ENCODE data around the gene NAA80. TPM values are rescaled to one million over a fixed set of nuclear protein-coding genes. Genes with fewer than 3 reads are reported as not detected.
A peak's percentile ranks its signal among the peaks of the same experiment; 100 is the strongest.

NAA80 gene
- total RNA-seq, 1 experiment from 2014 or later, result 6.0 TPM

GRCh38 chr3:50318163-50318562, 19.0 kb upstream of the NAA80 start:
- Histone ChIP-seq H3K18ac (ENCODE audit: insufficient read length, low read depth, low read length) (no peak overlapping the region), H3K23ac (ENCODE audit: insufficient read length, low read depth, low read length) (no peak overlapping the region), H3K4me2 (ENCODE audit: insufficient read depth, insufficient read length, low read length) (no peak overlapping the region), H3K14ac (ENCODE audit: insufficient read depth, low read length) (no peak overlapping the region), H3K27ac (ENCODE audit: insufficient read length, low read depth, low read length) (no peak overlapping the region), H3T11ph (ENCODE audit: low read length) (no peak overlapping the region), H3K9ac (ENCODE audit: extremely low read depth, insufficient read length, low read length) (no peak overlapping the region), H2AK5ac (ENCODE audit: insufficient read length, low read length) (no peak overlapping the region), H2BK12ac (ENCODE audit: insufficient read length, low read depth, low read length) (no peak overlapping the region), H2BK20ac (ENCODE audit: low read depth, low read length, poor library complexity, severe bottlenecking) (no peak overlapping the region), H3K56ac (ENCODE audit: insufficient read length, low read depth, low read length) (no peak overlapping the region), H2BK120ac (ENCODE audit: low read depth, low read length, poor library complexity, severe bottlenecking) (no peak overlapping the region), H2BK5ac (ENCODE audit: insufficient read length, low read length) (no peak overlapping the region), H3K4ac (ENCODE audit: low read depth, low read length) (no peak overlapping the region), H4K91ac (ENCODE audit: insufficient read length, low read depth, low read length) (no peak overlapping the region), H2BK15ac (ENCODE audit: low read depth, low read length) (no peak overlapping the region), H3K23me2 (ENCODE audit: insufficient read length, low read depth, low read length, poor library complexity, severe bottlenecking) (peaks cover 15% of the 10 kb centered on the region), H4K20me1 (ENCODE audit: control insufficient read depth, insufficient read depth, insufficient read length) (no peaks in the 10 kb centered on the region), H3K79me1 (ENCODE audit: insufficient read depth, low read depth, low read length, poor library complexity, severe bottlenecking) (no peaks in the 10 kb centered on the region), H3K79me2 (ENCODE audit: insufficient read depth, low read length) (peaks cover 5% of the 10 kb centered on the region; the same call in 1 of the 2 replicates), H3K9me3 (ENCODE audit: control insufficient read depth, low read depth, low read length) (no peaks in the 10 kb centered on the region), H3K4me1 (ENCODE audit: insufficient read depth, low read length) (peaks cover 4% of the 10 kb centered on the region; the same call in 1 of the 2 replicates), H4K5ac (ENCODE audit: insufficient read length, low read depth, low read length) (no peak overlapping the region), H2AFZ (ENCODE audit: low read length) (no peak overlapping the region), H4K8ac (replicated peaks; ENCODE audit: insufficient read length, low read depth, low read length) (no peak overlapping the region), H3K27me3 (ENCODE audit: insufficient read depth, low read length) (no peaks in the 10 kb centered on the region)
- TF ChIP-seq CTCF (conservative IDR thresholded peaks at IDR 0.05), result no peak
- H3K27me3 Mint-ChIP-seq (ENCODE audit: low read depth), result no peaks in the 10 kb centered on the region
- WGBS (ENCODE audit: extremely low coverage, insufficient read length, low lambda C conversion rate), result no CpG with 5 or more reads among the region's 11 CpGs
- H3K4me3 Mint-ChIP-seq, result peak overlapping the region in 1 of 2 experiments; percentile 44; a peak in 2 of 5 replicates
- DNase-seq, result no peak
- H3K4me1 Mint-ChIP-seq, result peaks cover 21 to 36% of the 10 kb centered on the region in 2 experiments
- H3K27ac Mint-ChIP-seq, result no peak overlapping the region
- peaks cover 5 to 7% of the 10 kb centered on the region in 2 experiments for H3K9me3 Mint-ChIP-seq
- peaks cover 48 to 56% (median 55%) of the 10 kb centered on the region in 3 experiments for H3K36me3 Mint-ChIP-seq (ENCODE audit: insufficient read depth in 1 of 3, low read depth in 3 of 3)

Measured in H9 (cell line).